B cell (primary cell): ENCODE results near the gene KIF20B. TPM values are rescaled to one million over a fixed set of nuclear protein-coding genes. Genes with fewer than 3 reads are reported as not detected.

Experiments used
- ATAC-seq: fragments of 200-7000 bp; cut with Tn5 transposase; one replicate; pipeline ENCODE4 v1.10.0; 2021; ENCODE audit warnings: low read depth, mild to moderate bottlenecking, moderate number of reproducible peaks, moderate library complexity
- CTCF ChIA-PET: fragments of 350-600 bp; sonication (Branson Sonifier 250); formaldehyde crosslinking; loops from one replicate; lab custom pipeline; 2021; ENCODE audit warnings: antibody characterized with exemption, inconsistent platforms; lab: Charles Lee
- POLR2A ChIA-PET: fragments of 350-600 bp; sonication (Branson Sonifier 250); formaldehyde crosslinking; loops from one replicate; lab custom pipeline; 2021; ENCODE audit warnings: antibody characterized with exemption; lab: Charles Lee
- DNase-seq: peaks from one replicate; pipeline ENCODE4 v3.0.0; 2013
- H2AFZ ChIP-seq: 2 replicates; pipeline ENCODE4 v1.6.1; 2012; ENCODE audit warnings: mild to moderate bottlenecking, low read depth, low read length; ENCODE audit not compliant: insufficient read depth, poor library complexity, severe bottlenecking
- H3K27ac ChIP-seq, 2 donors: 1 replicate in 1 of 2; 2 replicates in 1 of 2; pipeline ENCODE4 v1.5.1; 2012 to 2013; ENCODE audit warnings: low read length in 2 of 2, mild to moderate bottlenecking in 2 of 2, moderate library complexity in 1 of 2
- H3K27me3 ChIP-seq, 4 experiments: fragments of 200-600 bp in 1 of 4; sonication (generic) in 1 of 4; replicated peaks in 1 of 4; 1 replicate in 2 of 4; 2 replicates in 2 of 4; pipeline versions ENCODE4 v1.6.1 to v1.7.0; 2013 to 2016; ENCODE audit warnings: low read length in 3 of 4, mild to moderate bottlenecking in 2 of 4, mixed read lengths in 1 of 4, moderate library complexity in 1 of 4; ENCODE audit not compliant: insufficient read depth in 4 of 4, control insufficient read depth in 3 of 4; ENCODE audit errors: control extremely low read depth in 1 of 4
- H3K36me3 ChIP-seq, 2 experiments: replicated peaks in 1 of 2; 1 replicate in 1 of 2; 2 replicates in 1 of 2; pipeline versions ENCODE4 v1.6.1 to v1.7.1; 2013; ENCODE audit warnings: low read length in 1 of 2; ENCODE audit not compliant: insufficient read depth in 2 of 2, control insufficient read depth in 1 of 2; ENCODE audit errors: control extremely low read depth in 1 of 2, extremely low read depth in 1 of 2
- H3K4me1 ChIP-seq, 2 donors: fragments of 200-600 bp in 1 of 2; sonication (generic) in 1 of 2; 1 replicate in 1 of 2; 2 replicates in 1 of 2; pipeline versions ENCODE4 v1.5.1 to v1.6.1; 2013 to 2017; ENCODE audit warnings: low read length in 2 of 2; ENCODE audit not compliant: control insufficient read depth in 2 of 2, insufficient read depth in 2 of 2
- H3K4me2 ChIP-seq: replicated peaks from 2 replicates; pipeline ENCODE3; 2012; ENCODE audit warnings: mild to moderate bottlenecking, low read depth, low read length; ENCODE audit not compliant: poor library complexity, severe bottlenecking
- H3K4me3 ChIP-seq, 5 experiments: fragments of 200-600 bp in 1 of 5; sonication (generic) in 1 of 5; 1 replicate in 3 of 5; 2 replicates in 2 of 5; pipeline versions ENCODE4 v1.5.1 to v1.7.0; 2011 to 2016; ENCODE audit warnings: low read length in 4 of 5, mild to moderate bottlenecking in 4 of 5, low read depth in 2 of 5, control low read depth in 1 of 5, moderate library complexity in 1 of 5; ENCODE audit not compliant: insufficient read depth in 1 of 5; ENCODE audit errors: control extremely low read depth in 1 of 5, extremely low read depth in 1 of 5
- H3K79me2 ChIP-seq: fragments of 200-600 bp; sonication (generic); one replicate; pipeline ENCODE4 v1.6.0; 2016; ENCODE audit warnings: low read length; ENCODE audit not compliant: control insufficient read depth, insufficient read depth
- H3K9ac ChIP-seq: fragments of 200-600 bp; sonication (generic); 2 replicates; pipeline ENCODE4 v1.6.1; 2017; ENCODE audit warnings: mild to moderate bottlenecking, low read length, moderate library complexity
- H3K9me3 ChIP-seq, 3 donors: one replicate each; pipeline versions ENCODE4 v1.6.1 to v1.7.1; 2013; ENCODE audit warnings: low read length in 2 of 3; ENCODE audit not compliant: control insufficient read depth in 2 of 3, insufficient read depth in 1 of 3; ENCODE audit errors: control extremely low read depth in 1 of 3
- H4K20me1 ChIP-seq: 2 replicates; pipeline ENCODE4 v1.6.0; 2012; ENCODE audit warnings: mild to moderate bottlenecking, low read length; ENCODE audit not compliant: insufficient read depth, control insufficient read depth, poor library complexity, severe bottlenecking
- H3K27ac Mint-ChIP-seq: one replicate; pipeline ENCODE4 v1.8.0; 2021; ENCODE audit warnings: mixed read lengths
- H3K27me3 Mint-ChIP-seq: one replicate; pipeline ENCODE4 v1.8.0; 2021; ENCODE audit warnings: mixed read lengths
- H3K4me1 Mint-ChIP-seq: one replicate; pipeline ENCODE4 v1.8.0; 2021; ENCODE audit warnings: mixed read lengths
- H3K4me3 Mint-ChIP-seq: one replicate; pipeline ENCODE4 v1.8.0; 2021; ENCODE audit warnings: mixed read lengths
- H3K9me3 Mint-ChIP-seq: one replicate; pipeline ENCODE4 v1.8.0; 2022; ENCODE audit warnings: mixed read lengths; ENCODE audit not compliant: insufficient read depth
- EZH2 ChIP-seq: IDR thresholded peaks from 2 replicates; pipeline ENCODE4 v1.6.1; 2012; ENCODE audit warnings: borderline replicate concordance, low read depth, mild to moderate bottlenecking, moderate library complexity, low read length; ENCODE audit not compliant: insufficient read depth, poor library complexity, severe bottlenecking
- WGBS: methylation state at CpG from one replicate; pipeline ENCODE4 v1.1.5; 2013; ENCODE audit warnings: missing lambda C conversion rate; ENCODE audit not compliant: insufficient coverage; 5-methylcytosine and 5-hydroxymethylcytosine counted together
- intact Hi-C: fragments of 100-400 bp; cut with micrococcal nuclease; formaldehyde crosslinking; loops from one replicate; pipeline ENCODE4 v1.10.0; 2022
- polyA plus RNA-seq: library from polyadenylated mRNA; depleted of rRNA; stranded (reverse); fragments of >200 nt; gene quantifications from 2 replicates; pipeline ENCODE4 v1.2.3, GENCODE V29; 2012
- total RNA-seq, 2 donors: library from RNA; stranded (reverse); fragments of 120-200 nt in 1 of 2; gene quantifications; 1 replicate in 1 of 2; 2 replicates in 1 of 2; pipeline versions ENCODE4 v1.2.3 to v1.2.4, GENCODE V29; 2013 to 2022
- TF ChIP-seq, protein P1 (sequence below): fragments of 200-600 bp; IDR thresholded peaks from one replicate; pipeline ENCODE4 v1.8.0; 2022; ENCODE audit warnings: antibody characterized with exemption, mild to moderate bottlenecking

The KIF20B gene
- total and polyA plus RNA-seq, 2 donors (not counting 1 experiment from before 2014, with no cell fraction given): 1.6 to 24.6 TPM

DNA sequence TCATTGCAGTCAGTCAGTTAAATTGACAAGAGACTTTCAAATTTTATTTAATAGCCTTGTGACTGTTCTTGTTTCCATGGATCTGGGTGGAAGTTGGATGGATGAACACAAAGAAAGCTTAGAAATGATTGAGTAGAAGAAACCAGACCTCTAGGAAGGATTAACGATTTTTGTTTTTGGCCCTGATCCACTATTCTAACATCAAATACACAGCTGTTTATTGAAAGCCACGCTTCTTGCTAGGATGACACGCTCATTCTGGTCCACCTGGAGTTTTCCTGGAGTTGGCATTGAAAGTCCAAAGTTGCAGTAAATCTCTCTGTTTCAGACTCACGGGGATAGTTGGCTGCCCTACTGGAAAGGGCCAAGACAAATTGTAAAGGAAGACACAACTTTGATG is 108.4 kb downstream of the KIF20B start:
- Histone ChIP-seq H3K9ac (no peak overlapping the region), H3K36me3 (no peaks in the 10 kb centered on the region), H3K4me1 (no peaks in the 10 kb centered on the region), H4K20me1 (no peaks in the 10 kb centered on the region), H3K79me2 (no peaks in the 10 kb centered on the region), H3K9me3 (no peaks in the 10 kb centered on the region), H3K4me2 (no peak overlapping the region), H3K4me3 (no peak overlapping the region), H2AFZ (no peak overlapping the region), H3K27me3 (no peaks in the 10 kb centered on the region), H3K27ac (no peak overlapping the region)
- H3K27ac Mint-ChIP-seq: no peak overlapping the region
- H3K4me1 Mint-ChIP-seq: no peaks in the 10 kb centered on the region
- H3K27me3 Mint-ChIP-seq: peaks cover 3% of the 10 kb centered on the region
- ChIA-PET CTCF (no interaction called here), POLR2A (no interaction called here)
- DNase-seq (no peak), ATAC-seq (no peak)
- H3K4me3 Mint-ChIP-seq: no peak overlapping the region
- TF ChIP-seq, protein P1, sequence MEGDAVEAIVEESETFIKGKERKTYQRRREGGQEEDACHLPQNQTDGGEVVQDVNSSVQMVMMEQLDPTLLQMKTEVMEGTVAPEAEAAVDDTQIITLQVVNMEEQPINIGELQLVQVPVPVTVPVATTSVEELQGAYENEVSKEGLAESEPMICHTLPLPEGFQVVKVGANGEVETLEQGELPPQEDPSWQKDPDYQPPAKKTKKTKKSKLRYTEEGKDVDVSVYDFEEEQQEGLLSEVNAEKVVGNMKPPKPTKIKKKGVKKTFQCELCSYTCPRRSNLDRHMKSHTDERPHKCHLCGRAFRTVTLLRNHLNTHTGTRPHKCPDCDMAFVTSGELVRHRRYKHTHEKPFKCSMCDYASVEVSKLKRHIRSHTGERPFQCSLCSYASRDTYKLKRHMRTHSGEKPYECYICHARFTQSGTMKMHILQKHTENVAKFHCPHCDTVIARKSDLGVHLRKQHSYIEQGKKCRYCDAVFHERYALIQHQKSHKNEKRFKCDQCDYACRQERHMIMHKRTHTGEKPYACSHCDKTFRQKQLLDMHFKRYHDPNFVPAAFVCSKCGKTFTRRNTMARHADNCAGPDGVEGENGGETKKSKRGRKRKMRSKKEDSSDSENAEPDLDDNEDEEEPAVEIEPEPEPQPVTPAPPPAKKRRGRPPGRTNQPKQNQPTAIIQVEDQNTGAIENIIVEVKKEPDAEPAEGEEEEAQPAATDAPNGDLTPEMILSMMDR: no peak
- no peak for TF ChIP-seq EZH2
- WGBS: 88% methylated on average over 4 of the region's 4 CpGs
- no peaks in the 10 kb centered on the region for H3K9me3 Mint-ChIP-seq
- intact Hi-C loops: no loop called here

DNA sequence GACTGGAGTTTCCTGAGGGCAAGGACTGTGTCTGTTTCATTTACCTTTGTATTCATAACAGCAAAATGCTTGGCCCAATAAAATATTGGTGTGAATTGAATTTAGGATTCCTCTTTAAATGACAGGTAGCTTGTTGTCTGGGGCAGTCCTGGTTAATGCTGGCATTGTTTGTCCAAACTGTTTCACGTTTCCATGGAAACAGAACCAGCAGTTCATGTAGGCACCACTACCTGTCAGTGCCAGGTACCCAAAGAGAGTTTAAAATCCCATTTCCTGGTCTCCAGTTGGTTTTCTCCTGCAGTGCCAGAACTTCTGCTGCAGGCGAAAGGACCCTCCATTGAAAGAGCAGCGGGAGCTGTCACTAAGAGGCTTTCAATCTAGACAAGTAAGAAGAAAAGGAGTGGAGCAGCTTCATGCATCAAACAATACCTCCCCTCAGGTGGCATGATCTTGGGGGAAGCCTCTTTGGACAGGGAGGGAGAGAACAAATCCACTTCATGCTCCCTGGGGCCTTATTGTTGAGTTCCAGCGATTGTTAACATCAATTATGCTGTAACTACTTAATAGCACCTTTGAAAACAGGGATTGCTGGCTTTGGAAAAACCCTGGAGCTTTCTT is 109.6 kb downstream of the KIF20B start:
- Histone ChIP-seq H3K4me3 (no peak overlapping the region), H2AFZ (no peak overlapping the region), H3K27ac (no peak overlapping the region), H4K20me1 (no peaks in the 10 kb centered on the region), H3K4me1 (no peaks in the 10 kb centered on the region), H3K9me3 (no peaks in the 10 kb centered on the region), H3K9ac (no peak overlapping the region), H3K27me3 (no peaks in the 10 kb centered on the region), H3K4me2 (no peak overlapping the region), H3K79me2 (no peaks in the 10 kb centered on the region), H3K36me3 (no peaks in the 10 kb centered on the region)
- DNase-seq (no peak), ATAC-seq (no peak)
- H3K27ac Mint-ChIP-seq: no peak overlapping the region
- POLR2A ChIA-PET: no interaction called here
- no peaks in the 10 kb centered on the region for H3K27me3 Mint-ChIP-seq
- intact Hi-C loops: no loop called here
- TF ChIP-seq EZH2: no peak
- TF ChIP-seq, protein P1: no peak
- CTCF ChIA-PET: interaction anchor here (1.3 kb wide), 1 partner anchor 15 kb away, joined by 3 read pairs; no protein-coding TSS in a partner anchor
- no peak overlapping the region for H3K4me3 Mint-ChIP-seq
- 69% methylated on average over 1 of the region's 4 CpGs for WGBS
- no peaks in the 10 kb centered on the region for H3K9me3 Mint-ChIP-seq
- no peaks in the 10 kb centered on the region for H3K4me1 Mint-ChIP-seq
